Eye (tissue), 1 donor: ENCODE measurements around the gene MRO.
A peak's percentile ranks its signal among the peaks of the same experiment; 100 is the strongest.
"Not testable (repeated sequence)": the region's sequence is repeated elsewhere in the genome, so short reads cannot be mapped to it uniquely, and the experiment has no call there.

ENCODE experiments used
- DNase-seq: peaks from one replicate; pipeline ENCODE4 v3.0.0-alpha.2; 2015

MRO gene

GRCh38 chr18:50819728-50820378, at the start of gene MRO:
Gene MRO, minus strand, starts transcription at chr18:50820016. Its CDS starts 10,616 bp downstream, at chr18:50809400.
- peak; percentile 92 for DNase-seq

DNA sequence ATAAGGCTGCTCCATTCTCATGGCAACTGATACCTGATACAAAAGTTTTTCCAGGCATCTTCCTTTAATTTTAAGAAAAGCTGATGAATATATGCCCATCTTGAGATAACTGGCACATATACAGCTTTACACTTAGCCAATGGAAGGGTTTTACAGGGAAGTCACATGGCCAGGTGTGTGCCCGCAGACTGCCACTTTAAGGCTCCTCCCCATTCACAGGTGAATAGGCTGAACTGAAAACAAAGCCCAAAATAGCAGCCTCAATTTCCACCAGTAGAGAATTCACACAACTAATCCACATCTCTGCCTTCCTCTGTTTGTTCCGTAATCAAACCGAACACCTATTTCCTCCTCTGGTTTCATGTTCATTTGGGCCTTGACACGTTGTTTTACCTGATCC, 49.3 kb upstream of the MRO start:
- no peak for DNase-seq

GRCh38 chr18:50866765-50867164, 46.9 kb upstream of the MRO start:
- DNase-seq: no peak

- DNase-seq: no peak
Measured at GRCh38 chr18:50863840-50864375, 44.1 kb upstream of the MRO start.

GRCh38 chr18:50862401-50862800, 42.6 kb upstream of the MRO start:
- no peak for DNase-seq

GRCh38 chr18:50861617-50862016, 41.8 kb upstream of the MRO start:
- DNase-seq: no peak

GRCh38 chr18:50859793-50860555, 40.2 kb upstream of the MRO start:
- DNase-seq: no peak

- no peak for DNase-seq
Measured at GRCh38 chr18:50857694-50858093, 37.9 kb upstream of the MRO start.

- not testable (repeated sequence) for DNase-seq
Measured at GRCh38 chr18:50857166-50857565, 37.4 kb upstream of the MRO start.

- no peak for DNase-seq
Measured at GRCh38 chr18:50855976-50856757, 36.4 kb upstream of the MRO start.

- no peak for DNase-seq
Measured at GRCh38 chr18:50853863-50854271, 34.1 kb upstream of the MRO start.

- DNase-seq: no peak
Measured at GRCh38 chr18:50850307-50851065, 30.7 kb upstream of the MRO start.

- no peak for DNase-seq
Measured at GRCh38 chr18:50849419-50849821, 29.6 kb upstream of the MRO start.

- no peak for DNase-seq
Measured at GRCh38 chr18:50848991-50849390, 29.2 kb upstream of the MRO start.

- no peak for DNase-seq
Measured at GRCh38 chr18:50848061-50848551, 28.3 kb upstream of the MRO start.

GRCh38 chr18:50847192-50847591, 27.4 kb upstream of the MRO start:
- DNase-seq: no peak

GRCh38 chr18:50844960-50845359, 25.1 kb upstream of the MRO start:
- no peak for DNase-seq

DNA sequence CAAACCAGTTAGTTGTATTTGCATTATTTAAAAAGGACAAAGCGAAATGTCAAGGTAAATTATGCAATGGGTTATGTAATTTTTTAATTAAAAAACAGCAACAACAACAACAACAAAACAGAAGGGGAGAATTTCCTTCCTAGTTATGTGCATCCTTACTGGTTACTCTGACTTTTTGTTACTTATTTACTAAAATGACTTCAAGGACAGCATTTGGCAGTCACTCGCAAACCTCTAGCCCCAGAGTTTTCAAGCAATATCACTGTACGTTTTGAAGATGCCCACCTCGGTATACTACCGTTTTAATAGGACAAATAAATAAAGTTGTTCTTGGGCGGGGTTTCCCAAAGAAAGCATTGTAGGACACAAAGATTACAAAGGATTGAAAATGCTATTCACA, 24.7 kb upstream of the MRO start:
- no peak for DNase-seq

DNA sequence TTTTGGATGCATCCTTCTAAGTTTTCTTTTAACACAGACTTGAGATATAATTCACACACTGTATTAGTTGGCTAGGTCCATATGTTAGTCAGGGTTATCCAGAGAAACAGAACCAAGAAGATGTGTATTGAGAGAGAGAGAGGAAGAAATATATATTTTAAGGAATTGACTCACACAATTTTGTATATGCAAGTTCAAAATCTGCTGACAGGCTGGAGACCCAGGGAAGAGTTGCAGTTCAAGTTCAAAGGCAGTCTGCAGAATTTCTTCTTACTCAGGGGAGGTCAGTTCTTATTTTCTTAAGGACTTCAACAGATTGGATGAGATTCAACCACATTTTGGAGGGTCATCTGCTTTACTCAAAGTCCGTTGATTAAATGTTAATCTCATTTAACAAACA, 23.0 kb upstream of the MRO start:
- DNase-seq: no peak

DNA sequence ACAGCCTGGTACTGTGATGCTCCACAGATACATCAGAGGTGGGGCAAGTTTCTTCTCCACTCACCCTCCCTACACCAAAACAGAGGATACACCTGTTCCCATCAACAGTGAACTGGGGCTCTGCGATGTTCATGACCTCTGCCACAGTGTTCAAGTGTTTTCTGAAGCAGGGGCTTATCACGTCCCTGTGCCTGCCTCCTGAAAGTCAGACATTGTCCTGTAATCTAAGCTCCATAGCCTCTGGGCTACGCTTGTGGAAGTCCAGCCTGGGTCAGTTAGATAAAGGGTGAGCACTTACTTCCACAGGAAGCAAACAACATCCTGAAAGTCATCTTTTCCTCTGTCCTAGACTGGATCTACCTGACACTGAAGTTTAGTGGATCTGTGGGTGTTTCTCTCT, 20.2 kb upstream of the MRO start:
- DNase-seq: no peak

- no peak for DNase-seq
Measured at GRCh38 chr18:50839341-50839740, 19.5 kb upstream of the MRO start.

DNA sequence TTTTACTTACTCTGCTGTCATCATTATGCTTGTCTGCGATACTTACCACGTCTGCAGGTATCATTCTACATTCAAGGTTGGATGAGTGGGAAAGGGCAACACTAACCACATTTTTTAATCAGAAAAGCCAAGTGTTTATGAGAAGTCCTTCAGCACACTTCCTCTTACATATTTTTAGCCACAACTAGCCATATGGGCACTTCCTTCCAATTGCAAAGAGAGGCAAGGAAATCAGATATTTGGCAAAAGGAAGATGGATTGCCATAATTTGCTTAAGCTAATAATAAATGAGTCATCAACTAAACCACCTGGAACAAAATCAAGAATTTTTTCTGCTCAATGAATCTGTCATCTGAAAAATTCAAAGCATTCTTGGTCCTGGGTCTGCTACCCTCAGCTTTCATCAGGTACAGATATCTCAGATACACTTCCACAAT, 16.7 kb upstream of the MRO start:
- DNase-seq: no peak
